Measurements from ENCODE around the gene ATP8B2.
"Not testable (repeated sequence)": the region's sequence is repeated elsewhere in the genome, so short reads cannot be mapped to it uniquely, and the experiment has no call there.

Gene ATP8B2

GRCh38 chr1:154328318-154329151, 3.2 kb downstream of the ATP8B2 start:
- TF ChIP-seq POLR2A (IDR thresholded peaks at IDR 0.05; ENCODE audit: low read depth, low read length), result no peak
- no peak for TF ChIP-seq TAF1 (IDR thresholded peaks at IDR 0.05; ENCODE audit: borderline replicate concordance, low read depth, low read length)
- TF ChIP-seq POLR2AphosphoS5 (IDR thresholded peaks at IDR 0.05; ENCODE audit: low read depth, low read length), result no peak
- peak; percentile 81 for DNase-seq (ENCODE audit: insufficient read length)
- peak; percentile 85 for FAIRE-seq

DNA sequence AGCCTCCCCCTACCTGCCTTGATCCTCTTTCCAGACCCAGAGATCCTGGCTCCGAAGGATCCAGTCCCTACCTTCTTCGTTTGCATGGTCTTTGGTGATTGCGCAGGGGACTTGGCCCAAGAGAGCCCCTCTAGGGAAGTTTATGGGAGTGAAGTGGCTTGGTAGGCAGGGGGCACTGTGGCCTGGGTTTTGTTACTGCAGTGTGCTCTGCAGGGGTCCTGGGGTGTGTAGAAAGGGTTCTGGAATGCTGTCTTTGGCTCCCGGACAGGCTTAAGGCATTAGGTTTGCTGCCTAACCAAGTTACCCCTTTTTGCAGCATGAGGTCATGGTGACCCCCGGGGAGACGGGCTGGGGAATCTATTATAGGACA, 3.8 kb downstream of the ATP8B2 start:
- DNase-seq (ENCODE audit: insufficient read length) (no peak), FAIRE-seq (no peak)
- TF ChIP-seq TAF1 (IDR thresholded peaks at IDR 0.05; ENCODE audit: borderline replicate concordance, low read depth, low read length), result no peak
- no peak for TF ChIP-seq POLR2A (IDR thresholded peaks at IDR 0.05; ENCODE audit: low read depth, low read length)
- no peak for TF ChIP-seq POLR2AphosphoS5 (IDR thresholded peaks at IDR 0.05; ENCODE audit: low read depth, low read length)

DNA sequence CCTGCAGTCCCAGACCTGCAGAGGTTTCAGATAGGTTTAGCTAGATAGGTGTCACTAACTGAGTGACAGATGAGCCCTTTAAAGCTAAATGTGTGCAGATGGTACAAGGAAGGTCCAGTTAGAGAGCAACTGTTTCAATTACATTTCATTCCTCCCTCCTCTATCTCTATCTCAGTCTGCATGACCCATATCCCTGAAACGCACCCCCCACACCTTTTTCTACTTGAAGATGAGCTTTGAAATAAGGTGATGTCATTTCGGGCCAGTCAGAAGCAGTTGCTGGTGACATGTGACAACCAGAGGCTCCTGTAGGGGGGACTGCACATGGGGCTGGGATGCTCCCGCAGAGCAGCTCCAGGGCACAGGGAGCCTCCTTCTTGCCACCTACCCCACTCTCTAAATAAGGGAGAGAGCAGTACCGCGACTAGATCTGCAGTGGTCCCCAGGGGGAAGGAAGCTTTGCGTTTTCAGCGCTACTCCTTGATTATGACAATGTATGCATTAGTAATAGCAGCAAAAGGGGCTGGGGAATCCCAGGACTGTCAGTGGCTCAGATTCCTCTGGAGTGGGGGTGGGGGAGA, 4.3 kb downstream of the ATP8B2 start:
- TF ChIP-seq POLR2AphosphoS5 (IDR thresholded peaks at IDR 0.05; ENCODE audit: low read depth, low read length) (no peak), POLR2A (IDR thresholded peaks at IDR 0.05; ENCODE audit: low read depth, low read length) (no peak), TAF1 (IDR thresholded peaks at IDR 0.05; ENCODE audit: borderline replicate concordance, low read depth, low read length) (no peak)
- no peak for DNase-seq (ENCODE audit: insufficient read length)
- FAIRE-seq, result no peak

GRCh38 chr1:154330669-154331068, 5.3 kb downstream of the ATP8B2 start:
- FAIRE-seq, result no peak
- no peak for TF ChIP-seq TAF1 (IDR thresholded peaks at IDR 0.05; ENCODE audit: borderline replicate concordance, low read depth, low read length)
- no peak for TF ChIP-seq POLR2AphosphoS5 (IDR thresholded peaks at IDR 0.05; ENCODE audit: low read depth, low read length)
- TF ChIP-seq POLR2A (IDR thresholded peaks at IDR 0.05; ENCODE audit: low read depth, low read length), result no peak
- DNase-seq (ENCODE audit: insufficient read length), result no peak

DNA sequence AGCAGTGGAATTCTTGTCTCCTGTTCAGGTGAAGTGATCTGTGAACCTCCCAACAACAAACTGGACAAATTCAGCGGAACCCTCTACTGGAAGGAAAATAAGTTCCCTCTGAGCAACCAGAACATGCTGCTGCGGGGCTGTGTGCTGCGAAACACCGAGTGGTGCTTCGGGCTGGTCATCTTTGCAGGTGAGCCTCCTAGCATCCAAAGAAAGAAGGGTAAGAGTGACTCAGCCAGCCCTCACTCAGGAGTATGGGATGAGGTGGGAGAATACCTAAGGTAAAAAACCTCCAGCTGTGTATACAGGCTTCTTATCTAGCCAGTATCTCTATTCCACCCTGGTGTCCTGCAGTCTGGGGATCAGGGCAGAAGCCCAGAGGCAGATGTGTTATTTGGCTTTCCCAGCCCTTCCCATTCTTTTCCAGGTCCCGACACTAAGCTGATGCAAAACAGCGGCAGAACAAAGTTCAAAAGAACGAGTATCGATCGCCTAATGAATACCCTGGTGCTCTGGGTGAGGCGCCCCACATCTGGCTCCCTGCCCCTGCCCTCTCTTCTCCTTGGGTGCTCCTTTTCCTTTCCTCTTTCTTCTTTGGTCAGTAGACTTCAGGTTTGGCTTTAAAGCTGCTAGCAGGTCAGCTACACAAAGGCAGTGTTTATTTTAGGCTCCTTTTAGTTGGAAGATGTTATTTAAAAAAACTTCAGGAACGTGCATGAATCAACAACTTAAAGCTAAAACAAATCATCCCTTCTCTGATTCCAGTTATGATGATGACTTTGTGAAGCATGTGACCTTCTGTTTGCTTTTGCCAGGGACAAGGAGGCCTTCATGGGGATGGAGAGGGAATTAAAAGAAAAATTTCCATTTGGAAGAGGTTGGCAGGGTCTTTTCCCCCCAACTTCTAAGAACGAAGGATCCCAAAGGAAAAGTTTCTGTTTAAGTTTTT, 9.0 kb downstream of the ATP8B2 start:
- no peak for FAIRE-seq
- no peak for DNase-seq (ENCODE audit: insufficient read length)
- no peak for TF ChIP-seq POLR2A (IDR thresholded peaks at IDR 0.05; ENCODE audit: low read depth, low read length)
- no peak for TF ChIP-seq POLR2AphosphoS5 (IDR thresholded peaks at IDR 0.05; ENCODE audit: low read depth, low read length)
- no peak for TF ChIP-seq TAF1 (IDR thresholded peaks at IDR 0.05; ENCODE audit: borderline replicate concordance, low read depth, low read length)

- DNase-seq (ENCODE audit: insufficient read length) (peak; percentile 87), FAIRE-seq (peak; percentile 77)
- TF ChIP-seq POLR2A (IDR thresholded peaks at IDR 0.05; ENCODE audit: low read depth, low read length) (no peak), POLR2AphosphoS5 (IDR thresholded peaks at IDR 0.05; ENCODE audit: low read depth, low read length) (no peak), TAF1 (IDR thresholded peaks at IDR 0.05; ENCODE audit: borderline replicate concordance, low read depth, low read length) (no peak)
Observed at GRCh38 chr1:154335025-154335714, 9.8 kb downstream of the ATP8B2 start.

DNA sequence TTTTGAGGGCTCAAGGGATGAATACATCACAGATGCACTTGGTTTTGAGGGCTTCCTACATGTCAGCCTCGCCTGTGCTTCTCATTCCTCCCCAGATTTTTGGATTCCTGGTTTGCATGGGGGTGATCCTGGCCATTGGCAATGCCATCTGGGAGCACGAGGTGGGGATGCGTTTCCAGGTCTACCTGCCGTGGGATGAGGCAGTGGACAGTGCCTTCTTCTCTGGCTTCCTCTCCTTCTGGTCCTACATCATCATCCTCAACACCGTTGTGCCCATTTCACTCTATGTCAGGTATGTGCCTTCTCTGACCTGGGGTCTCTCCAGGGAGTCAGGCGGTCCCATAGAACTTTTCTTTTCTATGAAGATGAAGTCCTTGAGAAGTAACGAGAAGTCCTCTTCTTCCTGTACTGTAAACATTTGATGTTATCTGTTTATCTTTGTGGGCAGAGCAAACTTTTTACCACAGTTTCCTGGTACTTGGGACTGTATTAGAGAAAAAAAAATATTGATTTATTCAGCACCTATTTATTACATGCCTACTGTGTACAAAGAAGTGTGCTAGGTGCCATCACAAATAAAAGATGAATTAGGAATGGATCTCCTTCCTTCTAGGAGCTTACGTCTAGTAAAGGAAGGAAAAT, 12.0 kb downstream of the ATP8B2 start:
- FAIRE-seq, result no peak
- TF ChIP-seq POLR2AphosphoS5 (IDR thresholded peaks at IDR 0.05; ENCODE audit: low read depth, low read length), result no peak
- TF ChIP-seq POLR2A (IDR thresholded peaks at IDR 0.05; ENCODE audit: low read depth, low read length), result no peak
- no peak for TF ChIP-seq TAF1 (IDR thresholded peaks at IDR 0.05; ENCODE audit: borderline replicate concordance, low read depth, low read length)
- no peak for DNase-seq (ENCODE audit: insufficient read length)

- no peak for TF ChIP-seq POLR2A (IDR thresholded peaks at IDR 0.05; ENCODE audit: low read depth, low read length)
- DNase-seq (ENCODE audit: insufficient read length), result no peak
- no peak for FAIRE-seq
Observed at GRCh38 chr1:154338875-154339274, 13.6 kb downstream of the ATP8B2 start.

DNA sequence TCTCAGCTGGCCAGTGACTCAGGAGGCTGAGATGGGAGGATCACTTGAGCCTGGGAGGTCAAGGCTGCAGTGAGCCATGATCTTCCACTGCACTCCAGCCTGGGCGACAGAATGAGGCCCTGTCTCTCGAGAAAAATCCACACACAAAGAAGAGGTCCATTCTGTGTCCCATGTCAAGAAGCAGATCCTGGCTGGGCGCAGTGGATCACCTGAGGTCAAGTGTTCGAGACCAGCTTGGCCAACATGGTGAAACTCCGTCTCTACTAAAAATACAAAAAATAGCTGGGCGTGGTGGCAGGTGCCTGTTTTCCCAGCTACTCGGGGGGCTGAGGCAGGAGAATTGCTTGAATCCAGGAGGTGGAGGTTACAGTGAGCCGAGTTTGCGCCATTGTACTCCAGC, 16.0 kb downstream of the ATP8B2 start:
- FAIRE-seq, result not testable (repeated sequence)

GRCh38 chr1:154342132-154342531, 16.8 kb downstream of the ATP8B2 start:
- DNase-seq (ENCODE audit: insufficient read length) (no peak), FAIRE-seq (no peak)
- TF ChIP-seq TAF1 (IDR thresholded peaks at IDR 0.05; ENCODE audit: borderline replicate concordance, low read depth, low read length), result no peak
- no peak for TF ChIP-seq POLR2A (IDR thresholded peaks at IDR 0.05; ENCODE audit: low read depth, low read length)
- no peak for TF ChIP-seq POLR2AphosphoS5 (IDR thresholded peaks at IDR 0.05; ENCODE audit: low read depth, low read length)

More for the DNA sequence above, 16.0 kb downstream of the ATP8B2 start:
- DNase-seq (ENCODE audit: insufficient read length), result not testable (repeated sequence)

Measured in GM12892 (cell line).